ENCODE data around the gene TMEM200A.
"Not testable (repeated sequence)": the region's sequence is repeated elsewhere in the genome, so short reads cannot be mapped to it uniquely, and the experiment has no call there.

TMEM200A gene

GRCh38 chr6:130365166-130366106 is at the start of gene TMEM200A:
Gene TMEM200A (plus strand): TSS chr6:130366017. CDS start chr6:130440423, 74,406 bp downstream.
- Mint-ChIP-seq H3K4me3 (peak within 1 kb of the TSS; percentile 53), H3K27ac (no peak within 1 kb of the TSS)

GRCh38 chr6:130320908-130321307 is 44.9 kb upstream of the TMEM200A start:
- Mint-ChIP-seq H3K36me3 (ENCODE audit: low read depth) (no peaks in the 10 kb centered on the region), H3K27me3 (no peaks in the 10 kb centered on the region), H3K4me1 (ENCODE audit: low read depth) (no peaks in the 10 kb centered on the region), H3K27ac (no peak overlapping the region), H3K4me3 (no peak overlapping the region), H3K9me3 (no peaks in the 10 kb centered on the region)
- intact Hi-C loops (cut with micrococcal nuclease) = loop anchor here (5.0 kb wide), 1 partner anchor 521 kb away; no protein-coding TSS in a partner anchor

More at GRCh38 chr6:130365166-130366106, at the start of gene TMEM200A:
- H3K36me3 Mint-ChIP-seq (ENCODE audit: low read depth) = no peaks in the 10 kb centered on the region
- H3K27me3 Mint-ChIP-seq = peaks cover 56% of the 10 kb centered on the region
- no peaks in the 10 kb centered on the region for H3K4me1 Mint-ChIP-seq (ENCODE audit: low read depth)
- no peaks in the 10 kb centered on the region for H3K9me3 Mint-ChIP-seq
- intact Hi-C loops (cut with micrococcal nuclease) = no loop called here

GRCh38 chr6:130322673-130323268 is 43.0 kb upstream of the TMEM200A start:
- intact Hi-C loops (cut with micrococcal nuclease) = loop anchor here (2.0 to 5.0 kb wide), 4 partner anchors 376 to 1210 kb away; no protein-coding TSS in a partner anchor
- Mint-ChIP-seq H3K27ac (no peak overlapping the region), H3K4me1 (ENCODE audit: low read depth) (no peaks in the 10 kb centered on the region), H3K4me3 (no peak overlapping the region), H3K9me3 (no peaks in the 10 kb centered on the region), H3K36me3 (ENCODE audit: low read depth) (no peaks in the 10 kb centered on the region), H3K27me3 (no peaks in the 10 kb centered on the region)

- H3K4me3 Mint-ChIP-seq = no peak overlapping the region
- intact Hi-C loops (cut with micrococcal nuclease) = loop anchor here (5.0 kb wide), 1 partner anchor 518 kb away; no protein-coding TSS in a partner anchor
- no peaks in the 10 kb centered on the region for H3K36me3 Mint-ChIP-seq (ENCODE audit: low read depth)
- no peaks in the 10 kb centered on the region for H3K27me3 Mint-ChIP-seq
- H3K27ac Mint-ChIP-seq = no peak overlapping the region
- H3K4me1 Mint-ChIP-seq (ENCODE audit: low read depth) = no peaks in the 10 kb centered on the region
- H3K9me3 Mint-ChIP-seq = no peaks in the 10 kb centered on the region
These were observed 41.2 kb upstream of the TMEM200A start for GRCh38 chr6:130324657-130325056.

GRCh38 chr6:130326496-130326895 is 39.3 kb upstream of the TMEM200A start:
- Mint-ChIP-seq H3K27me3 (no peaks in the 10 kb centered on the region), H3K9me3 (no peaks in the 10 kb centered on the region), H3K27ac (no peak overlapping the region), H3K4me1 (ENCODE audit: low read depth) (no peaks in the 10 kb centered on the region), H3K36me3 (ENCODE audit: low read depth) (no peaks in the 10 kb centered on the region), H3K4me3 (no peak overlapping the region)
- intact Hi-C loops (cut with micrococcal nuclease) = no loop called here

GRCh38 chr6:130337534-130337933 is 28.3 kb upstream of the TMEM200A start:
- H3K4me1 Mint-ChIP-seq (ENCODE audit: low read depth) = no peaks in the 10 kb centered on the region
- no peak overlapping the region for H3K4me3 Mint-ChIP-seq
- intact Hi-C loops (cut with micrococcal nuclease) = no loop called here
- no peaks in the 10 kb centered on the region for H3K27me3 Mint-ChIP-seq
- H3K27ac Mint-ChIP-seq = no peak overlapping the region
- H3K9me3 Mint-ChIP-seq = peaks cover 21% of the 10 kb centered on the region
- no peaks in the 10 kb centered on the region for H3K36me3 Mint-ChIP-seq (ENCODE audit: low read depth)

GRCh38 chr6:130346324-130346723 is 19.5 kb upstream of the TMEM200A start:
- H3K27ac Mint-ChIP-seq; H3K4me3 Mint-ChIP-seq; H3K36me3 Mint-ChIP-seq (ENCODE audit: low read depth); H3K4me1 Mint-ChIP-seq (ENCODE audit: low read depth); H3K27me3 Mint-ChIP-seq; intact Hi-C loops (cut with micrococcal nuclease): not testable (repeated sequence)
- H3K9me3 Mint-ChIP-seq = peaks cover 29% of the 10 kb centered on the region

- H3K4me3 Mint-ChIP-seq = no peak overlapping the region
- H3K4me1 Mint-ChIP-seq (ENCODE audit: low read depth) = no peaks in the 10 kb centered on the region
- H3K27me3 Mint-ChIP-seq = no peaks in the 10 kb centered on the region
- H3K27ac Mint-ChIP-seq = no peak overlapping the region
- intact Hi-C loops (cut with micrococcal nuclease) = no loop called here
- no peaks in the 10 kb centered on the region for H3K9me3 Mint-ChIP-seq
- H3K36me3 Mint-ChIP-seq (ENCODE audit: low read depth) = no peaks in the 10 kb centered on the region
These were observed 11.5 kb upstream of the TMEM200A start for GRCh38 chr6:130354322-130354721.

GRCh38 chr6:130355572-130355971 is 10.2 kb upstream of the TMEM200A start:
- intact Hi-C loops (cut with micrococcal nuclease) = no loop called here

GRCh38 chr6:130357436-130357835 is 8.4 kb upstream of the TMEM200A start:
- H3K4me1 Mint-ChIP-seq (ENCODE audit: low read depth) = no peaks in the 10 kb centered on the region
- H3K27me3 Mint-ChIP-seq = peaks cover 3% of the 10 kb centered on the region
- intact Hi-C loops (cut with micrococcal nuclease) = no loop called here
- H3K9me3 Mint-ChIP-seq = no peaks in the 10 kb centered on the region
- no peak overlapping the region for H3K4me3 Mint-ChIP-seq
- H3K36me3 Mint-ChIP-seq (ENCODE audit: low read depth) = no peaks in the 10 kb centered on the region
- no peak overlapping the region for H3K27ac Mint-ChIP-seq

More at GRCh38 chr6:130355572-130355971, 10.2 kb upstream of the TMEM200A start:
- peaks cover 3% of the 10 kb centered on the region for H3K27me3 Mint-ChIP-seq
- no peak overlapping the region for H3K27ac Mint-ChIP-seq
- H3K4me3 Mint-ChIP-seq = no peak overlapping the region
- no peaks in the 10 kb centered on the region for H3K4me1 Mint-ChIP-seq (ENCODE audit: low read depth)
- no peaks in the 10 kb centered on the region for H3K9me3 Mint-ChIP-seq
- no peaks in the 10 kb centered on the region for H3K36me3 Mint-ChIP-seq (ENCODE audit: low read depth)

- no peaks in the 10 kb centered on the region for H3K9me3 Mint-ChIP-seq
- no peaks in the 10 kb centered on the region for H3K36me3 Mint-ChIP-seq (ENCODE audit: low read depth)
- no peak overlapping the region for H3K27ac Mint-ChIP-seq
- H3K27me3 Mint-ChIP-seq = peaks cover 18% of the 10 kb centered on the region
- intact Hi-C loops (cut with micrococcal nuclease) = no loop called here
- no peaks in the 10 kb centered on the region for H3K4me1 Mint-ChIP-seq (ENCODE audit: low read depth)
- no peak overlapping the region for H3K4me3 Mint-ChIP-seq
These were observed 6.1 kb upstream of the TMEM200A start for GRCh38 chr6:130359736-130360135.

GRCh38 chr6:130362128-130362527 is 3.7 kb upstream of the TMEM200A start:
- Mint-ChIP-seq H3K27ac (no peak overlapping the region), H3K9me3 (no peaks in the 10 kb centered on the region), H3K27me3 (peaks cover 40% of the 10 kb centered on the region), H3K4me3 (no peak overlapping the region), H3K36me3 (ENCODE audit: low read depth) (no peaks in the 10 kb centered on the region), H3K4me1 (ENCODE audit: low read depth) (no peaks in the 10 kb centered on the region)
- intact Hi-C loops (cut with micrococcal nuclease) = no loop called here

GRCh38 chr6:130364224-130364780 is 1.5 kb upstream of the TMEM200A start:
- Mint-ChIP-seq H3K4me1 (ENCODE audit: low read depth) (no peaks in the 10 kb centered on the region), H3K9me3 (no peaks in the 10 kb centered on the region), H3K27ac (no peak overlapping the region), H3K36me3 (ENCODE audit: low read depth) (no peaks in the 10 kb centered on the region), H3K27me3 (peaks cover 53% of the 10 kb centered on the region), H3K4me3 (no peak overlapping the region)
- intact Hi-C loops (cut with micrococcal nuclease) = no loop called here

Measured in dendritic cell treated with granulocyte-macrophage colony-stimulating factor and Interleukin-4, amounts not matched to agents 40 ng/mL and 50 ng/mL, for 4 days (primary cell).